Measurements from ENCODE around the gene SNCA.

GRCh38 chr4:89703829-89704590 is 133.0 kb downstream of the SNCA start:
- TF ChIP-seq POLR2A (IDR thresholded peaks at IDR 0.05): no peak
- TF ChIP-seq CTCF (IDR thresholded peaks at IDR 0.05): no peak
